ENCODE data around the gene MMRN1.

MMRN1 gene

GRCh38 chr4:89914609-89915550 is 20.2 kb downstream of the MMRN1 start:
- no peak for DNase-seq

GRCh38 chr4:89915937-89916336 is 21.3 kb downstream of the MMRN1 start:
- no peak for DNase-seq

- DNase-seq = no peak
Measured at GRCh38 chr4:89922848-89923416, 28.3 kb downstream of the MMRN1 start.

GRCh38 chr4:89928838-89929237 is 34.2 kb downstream of the MMRN1 start:
- no peak for DNase-seq

- DNase-seq = no peak
Measured at GRCh38 chr4:89929425-89930159, 34.9 kb downstream of the MMRN1 start.

- DNase-seq = no peak
Measured at GRCh38 chr4:89939546-89939945, 44.9 kb downstream of the MMRN1 start.

- no peak for DNase-seq
Measured at GRCh38 chr4:89939994-89940393, 45.3 kb downstream of the MMRN1 start.

GRCh38 chr4:89942811-89943210 is 48.2 kb downstream of the MMRN1 start:
- DNase-seq = no peak

- DNase-seq = no peak
Measured at GRCh38 chr4:89949782-89950387, 55.2 kb downstream of the MMRN1 start.

GRCh38 chr4:89952458-89952857 is 57.8 kb downstream of the MMRN1 start:
- no peak for DNase-seq

GRCh38 chr4:89954906-89955695 is 60.4 kb downstream of the MMRN1 start:
- no peak for DNase-seq

- no peak for DNase-seq
Measured at GRCh38 chr4:89957046-89957926, 62.6 kb downstream of the MMRN1 start.

GRCh38 chr4:89981789-89982334 is 87.2 kb downstream of the MMRN1 start:
- DNase-seq = no peak

GRCh38 chr4:89988268-89988667 is 93.6 kb downstream of the MMRN1 start:
- DNase-seq = no peak

- no peak for DNase-seq
Measured at GRCh38 chr4:89992744-89993143, 98.1 kb downstream of the MMRN1 start.

GRCh38 chr4:89994176-89994873 is 99.7 kb downstream of the MMRN1 start:
- no peak for DNase-seq

GRCh38 chr4:89995006-89995405 is 100.4 kb downstream of the MMRN1 start:
- no peak for DNase-seq

- no peak for DNase-seq
Measured at GRCh38 chr4:89995814-89996213, 101.2 kb downstream of the MMRN1 start.

GRCh38 chr4:89997171-89997704 is 102.6 kb downstream of the MMRN1 start:
- no peak for DNase-seq

GRCh38 chr4:89998469-89999011 is 103.9 kb downstream of the MMRN1 start:
- DNase-seq = no peak

Data from T1000 (cell line).